Gastrocnemius medialis (tissue), 4 donors: Measurements from ENCODE around the gene DUS1L.

Experiments
- CTCF ChIP-seq, 5 experiments: fragments of 450-650 bp in 3 of 5; fragments of 200-600 bp in 2 of 5; sonication (generic) in 2 of 5; IDR thresholded peaks in 4 of 5; conservative IDR thresholded peaks in 1 of 5; 1 replicate in 4 of 5; 2 replicates in 1 of 5; pipeline ENCODE4 v1.5.1; 2016 to 2019; ENCODE audit warnings: antibody characterized with exemption in 5 of 5, mild to moderate bottlenecking in 3 of 5, moderate library complexity in 3 of 5
- POLR2A ChIP-seq, 2 donors: fragments of 450-650 bp; IDR thresholded peaks; one replicate each; pipeline ENCODE4 v1.6.1; 2017; ENCODE audit warnings: antibody characterized with exemption in 2 of 2, mild to moderate bottlenecking in 2 of 2, moderate library complexity in 2 of 2

GRCh38 chr17:82054351-82055022, 11.1 kb downstream of the DUS1L start:
- TF ChIP-seq CTCF (IDR thresholded peaks at IDR 0.05 in 4 of 5, conservative IDR thresholded peaks at IDR 0.05 in 1 of 5), result no peak
- TF ChIP-seq POLR2A (IDR thresholded peaks at IDR 0.05), result no peak
